Ishikawa (cell line): ENCODE results near the gene TNFAIP2.

Experiments used
- CEBPB ChIP-seq: IDR thresholded peaks from 2 replicates; pipeline ENCODE4 v1.6.1; 2012
- CREB1 ChIP-seq: IDR thresholded peaks from 2 replicates; pipeline ENCODE4 v1.6.1; 2012; ENCODE audit warnings: low read depth
- EGR1 ChIP-seq: IDR thresholded peaks from 2 replicates; pipeline ENCODE4 v1.6.1; 2012
- EP300 ChIP-seq: IDR thresholded peaks from 2 replicates; pipeline ENCODE4 v1.6.1; 2012; ENCODE audit warnings: borderline replicate concordance
- FOXM1 ChIP-seq: IDR thresholded peaks from 2 replicates; pipeline ENCODE4 v1.6.1; 2012; ENCODE audit warnings: low read depth, borderline replicate concordance
- MAX ChIP-seq: IDR thresholded peaks from 2 replicates; pipeline ENCODE4 v1.6.1; 2012
- RAD21 ChIP-seq: IDR thresholded peaks from 2 replicates; pipeline ENCODE4 v1.6.1; 2012; ENCODE audit warnings: low read depth
- TAF1 ChIP-seq: IDR thresholded peaks from 2 replicates; pipeline ENCODE4 v1.6.1; 2012; ENCODE audit warnings: low read depth, mild to moderate bottlenecking
- TEAD4 ChIP-seq: IDR thresholded peaks from 2 replicates; pipeline ENCODE4 v1.6.1; 2012
- YY1 ChIP-seq: IDR thresholded peaks from 2 replicates; pipeline ENCODE4 v1.6.1; 2012; ENCODE audit warnings: low read depth
- ZBTB7A ChIP-seq: IDR thresholded peaks from 2 replicates; pipeline ENCODE4 v1.6.1; 2012; ENCODE audit warnings: low read depth
- TF ChIP-seq, protein P1 (sequence below): IDR thresholded peaks from 2 replicates; pipeline ENCODE4 v1.6.1; 2012; ENCODE audit warnings: low read depth, mild to moderate bottlenecking

DNA sequence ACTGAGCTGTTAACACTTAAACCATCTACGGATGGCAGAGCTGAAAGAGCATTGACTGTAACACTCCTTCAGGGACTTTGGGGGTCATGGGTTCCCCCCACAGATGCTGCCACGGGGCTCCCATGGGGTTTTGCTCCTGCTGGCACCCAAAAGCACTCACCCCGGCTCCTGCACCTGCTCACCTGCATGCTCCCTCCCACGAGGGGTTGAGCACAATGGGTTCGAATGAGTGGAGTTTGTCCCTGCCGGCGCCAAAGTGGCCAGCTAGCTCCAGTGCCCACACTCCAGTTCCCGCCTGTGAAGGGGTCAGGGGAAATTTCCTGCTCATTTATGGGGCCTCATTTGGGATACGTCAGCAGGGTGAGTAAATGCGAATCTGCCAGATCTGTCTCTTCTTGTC is 40.7 kb downstream of the TNFAIP2 start:
- no peak for TF ChIP-seq CEBPB
- TF ChIP-seq FOXM1 = no peak
- TF ChIP-seq YY1 = no peak
- TF ChIP-seq, protein P1, sequence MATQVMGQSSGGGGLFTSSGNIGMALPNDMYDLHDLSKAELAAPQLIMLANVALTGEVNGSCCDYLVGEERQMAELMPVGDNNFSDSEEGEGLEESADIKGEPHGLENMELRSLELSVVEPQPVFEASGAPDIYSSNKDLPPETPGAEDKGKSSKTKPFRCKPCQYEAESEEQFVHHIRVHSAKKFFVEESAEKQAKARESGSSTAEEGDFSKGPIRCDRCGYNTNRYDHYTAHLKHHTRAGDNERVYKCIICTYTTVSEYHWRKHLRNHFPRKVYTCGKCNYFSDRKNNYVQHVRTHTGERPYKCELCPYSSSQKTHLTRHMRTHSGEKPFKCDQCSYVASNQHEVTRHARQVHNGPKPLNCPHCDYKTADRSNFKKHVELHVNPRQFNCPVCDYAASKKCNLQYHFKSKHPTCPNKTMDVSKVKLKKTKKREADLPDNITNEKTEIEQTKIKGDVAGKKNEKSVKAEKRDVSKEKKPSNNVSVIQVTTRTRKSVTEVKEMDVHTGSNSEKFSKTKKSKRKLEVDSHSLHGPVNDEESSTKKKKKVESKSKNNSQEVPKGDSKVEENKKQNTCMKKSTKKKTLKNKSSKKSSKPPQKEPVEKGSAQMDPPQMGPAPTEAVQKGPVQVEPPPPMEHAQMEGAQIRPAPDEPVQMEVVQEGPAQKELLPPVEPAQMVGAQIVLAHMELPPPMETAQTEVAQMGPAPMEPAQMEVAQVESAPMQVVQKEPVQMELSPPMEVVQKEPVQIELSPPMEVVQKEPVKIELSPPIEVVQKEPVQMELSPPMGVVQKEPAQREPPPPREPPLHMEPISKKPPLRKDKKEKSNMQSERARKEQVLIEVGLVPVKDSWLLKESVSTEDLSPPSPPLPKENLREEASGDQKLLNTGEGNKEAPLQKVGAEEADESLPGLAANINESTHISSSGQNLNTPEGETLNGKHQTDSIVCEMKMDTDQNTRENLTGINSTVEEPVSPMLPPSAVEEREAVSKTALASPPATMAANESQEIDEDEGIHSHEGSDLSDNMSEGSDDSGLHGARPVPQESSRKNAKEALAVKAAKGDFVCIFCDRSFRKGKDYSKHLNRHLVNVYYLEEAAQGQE = no peak
- TF ChIP-seq MAX = no peak
- TF ChIP-seq TAF1 = no peak
- no peak for TF ChIP-seq ZBTB7A
- no peak for TF ChIP-seq EP300
- TF ChIP-seq EGR1 = no peak
- no peak for TF ChIP-seq TEAD4
- no peak for TF ChIP-seq RAD21
- no peak for TF ChIP-seq CREB1
